ENCODE data around the gene FOXP1. TPM values are rescaled to one million over a fixed set of nuclear protein-coding genes. Genes with fewer than 3 reads are reported as not detected.

FOXP1 gene
- total RNA-seq, 1 donor from 2014 or later, result 195 TPM

DNA sequence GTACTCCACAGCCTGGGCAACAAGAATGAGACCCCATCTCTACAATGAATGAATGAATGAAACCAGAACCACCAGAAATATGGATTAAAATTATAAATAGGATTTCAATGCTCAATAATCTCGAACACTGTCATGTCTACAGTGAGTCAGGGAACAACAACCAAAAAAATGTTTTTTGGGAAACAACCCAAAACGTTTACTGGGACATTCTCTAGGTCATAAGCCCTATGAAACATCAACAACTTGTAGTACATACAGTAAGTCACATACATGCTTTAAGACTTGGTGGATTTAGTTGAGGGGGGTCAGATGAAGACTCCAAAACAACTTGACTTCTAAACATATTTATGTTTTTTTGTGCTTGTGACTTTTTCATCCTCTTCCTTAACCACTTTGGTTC, 511.2 kb downstream of the FOXP1 start:
- no peak overlapping the region for H3K4me3 Mint-ChIP-seq (ENCODE audit: unreplicated experiment)
- peaks cover 43% of the 10 kb centered on the region for H3K4me1 Mint-ChIP-seq (ENCODE audit: unreplicated experiment)
- no peak for DNase-seq (ENCODE audit: extremely low spot score, unreplicated experiment)
- no peak for TF ChIP-seq CTCF (IDR thresholded peaks at IDR 0.05)
- no peaks in the 10 kb centered on the region for H3K9me3 Mint-ChIP-seq (ENCODE audit: unreplicated experiment)
- H3K27me3 Mint-ChIP-seq (ENCODE audit: unreplicated experiment), result no peaks in the 10 kb centered on the region
- no peak overlapping the region for H3K27ac Mint-ChIP-seq (ENCODE audit: unreplicated experiment)
- peaks cover 2% of the 10 kb centered on the region for H3K36me3 Mint-ChIP-seq (ENCODE audit: unreplicated experiment)

GRCh38 chr3:71070497-71071463, 512.7 kb downstream of the FOXP1 start:
- H3K36me3 Mint-ChIP-seq (ENCODE audit: unreplicated experiment), result peaks cover 2% of the 10 kb centered on the region
- H3K4me3 Mint-ChIP-seq (ENCODE audit: unreplicated experiment), result no peak overlapping the region
- TF ChIP-seq CTCF (IDR thresholded peaks at IDR 0.05), result no peak
- peak overlapping the region; percentile 41 for H3K27ac Mint-ChIP-seq (ENCODE audit: unreplicated experiment)
- H3K9me3 Mint-ChIP-seq (ENCODE audit: unreplicated experiment), result no peaks in the 10 kb centered on the region
- no peaks in the 10 kb centered on the region for H3K27me3 Mint-ChIP-seq (ENCODE audit: unreplicated experiment)
- peaks cover 48% of the 10 kb centered on the region for H3K4me1 Mint-ChIP-seq (ENCODE audit: unreplicated experiment)
- no peak for DNase-seq (ENCODE audit: extremely low spot score, unreplicated experiment)

GRCh38 chr3:71069797-71070196, 513.7 kb downstream of the FOXP1 start:
- H3K27me3 Mint-ChIP-seq (ENCODE audit: unreplicated experiment), result no peaks in the 10 kb centered on the region
- peak overlapping the region; percentile 19 for H3K27ac Mint-ChIP-seq (ENCODE audit: unreplicated experiment)
- TF ChIP-seq CTCF (IDR thresholded peaks at IDR 0.05), result peak; percentile 58
- H3K4me1 Mint-ChIP-seq (ENCODE audit: unreplicated experiment), result peaks cover 47% of the 10 kb centered on the region
- peaks cover 2% of the 10 kb centered on the region for H3K36me3 Mint-ChIP-seq (ENCODE audit: unreplicated experiment)
- H3K9me3 Mint-ChIP-seq (ENCODE audit: unreplicated experiment), result no peaks in the 10 kb centered on the region
- DNase-seq (ENCODE audit: extremely low spot score, unreplicated experiment), result no peak
- no peak overlapping the region for H3K4me3 Mint-ChIP-seq (ENCODE audit: unreplicated experiment)

- H3K27me3 Mint-ChIP-seq (ENCODE audit: unreplicated experiment), result no peaks in the 10 kb centered on the region
- no peak for DNase-seq (ENCODE audit: extremely low spot score, unreplicated experiment)
- H3K36me3 Mint-ChIP-seq (ENCODE audit: unreplicated experiment), result no peaks in the 10 kb centered on the region
- H3K27ac Mint-ChIP-seq (ENCODE audit: unreplicated experiment), result peak overlapping the region; percentile 36
- no peak for TF ChIP-seq CTCF (IDR thresholded peaks at IDR 0.05)
- H3K9me3 Mint-ChIP-seq (ENCODE audit: unreplicated experiment), result no peaks in the 10 kb centered on the region
- H3K4me3 Mint-ChIP-seq (ENCODE audit: unreplicated experiment), result no peak overlapping the region
- H3K4me1 Mint-ChIP-seq (ENCODE audit: unreplicated experiment), result peaks cover 39% of the 10 kb centered on the region
These were observed 515.4 kb downstream of the FOXP1 start for GRCh38 chr3:71067977-71068654.

DNA sequence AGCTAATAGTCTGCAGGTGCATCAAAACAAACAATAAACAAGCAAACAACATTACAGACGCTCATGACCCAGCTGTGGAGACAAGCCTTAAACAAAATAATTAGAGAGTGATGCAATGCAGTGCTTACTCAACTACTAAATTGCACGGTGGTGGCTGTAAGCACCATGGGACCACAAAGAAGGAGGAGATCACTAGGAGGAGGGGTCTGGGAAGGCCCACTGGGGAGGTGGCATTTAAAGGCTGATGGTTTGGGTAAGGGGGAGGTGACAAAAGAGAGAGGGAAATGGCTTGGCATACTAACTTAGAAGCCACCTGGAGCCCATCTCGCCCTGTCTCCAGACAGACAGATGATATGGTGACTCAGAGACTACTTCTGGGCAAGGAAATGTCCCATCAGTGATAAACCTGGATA, 516.7 kb downstream of the FOXP1 start:
- Mint-ChIP-seq H3K9me3 (ENCODE audit: unreplicated experiment) (no peaks in the 10 kb centered on the region), H3K36me3 (ENCODE audit: unreplicated experiment) (no peaks in the 10 kb centered on the region), H3K27ac (ENCODE audit: unreplicated experiment) (peak overlapping the region; percentile 98), H3K27me3 (ENCODE audit: unreplicated experiment) (no peaks in the 10 kb centered on the region), H3K4me1 (ENCODE audit: unreplicated experiment) (peaks cover 40% of the 10 kb centered on the region), H3K4me3 (ENCODE audit: unreplicated experiment) (peak overlapping the region; percentile 79)
- no peak for TF ChIP-seq CTCF (IDR thresholded peaks at IDR 0.05)
- no peak for DNase-seq (ENCODE audit: extremely low spot score, unreplicated experiment)
